Measurements from ENCODE around the gene FAM107B. TPM values are rescaled to one million over a fixed set of nuclear protein-coding genes. Genes with fewer than 3 reads are reported as not detected.

The FAM107B gene
- total RNA-seq, 1 experiment from 2014 or later = 41.6 TPM

GRCh38 chr10:14560791-14561765 is 213.6 kb downstream of the FAM107B start:
- ChIA-PET CTCF (no interaction called here), RAD21 (ENCODE audit: low non-redundant PET in 1 of 2, low total read pairs in 2 of 2, uncharacterized antibody in 2 of 2, unreplicated experiment in 2 of 2) (no interaction called here), POLR2A (no interaction called here)
- H3K27me3 ChIP-seq (ENCODE audit: insufficient read depth, low read length) = no peaks in the 10 kb centered on the region
- H3K9me3 ChIP-seq (ENCODE audit: control insufficient read depth in 1 of 2, insufficient read depth in 1 of 2, low read depth in 1 of 2, low read length in 2 of 2) = no peaks in the 10 kb centered on the region
- H4K20me1 ChIP-seq (ENCODE audit: insufficient read depth) = no peaks in the 10 kb centered on the region
- no peak for ATAC-seq
- H3K4me3 ChIP-seq (replicated peaks in 1 of 2; ENCODE audit: low read depth in 1 of 2, low read length in 2 of 2) = no peak overlapping the region
- no TSS peak for BruUV-seq (replicated peaks)
- no peak overlapping the region for H3K4me2 ChIP-seq (ENCODE audit: low read length)
- no peaks in the 10 kb centered on the region for H3K9me2 ChIP-seq (ENCODE audit: insufficient read depth)
- intact Hi-C loops (cut with micrococcal nuclease) = no loop called here
- no peak overlapping the region for H3K9ac ChIP-seq (ENCODE audit: low read length)
- no peak overlapping the region for H3K27ac ChIP-seq (ENCODE audit: low read depth, low read length)
- TF ChIP-seq RAD21 (IDR thresholded peaks at IDR 0.05; ENCODE audit: low read depth) (no peak), POLR2AphosphoS5 (IDR thresholded peaks at IDR 0.05; ENCODE audit: low read depth, low read length) (no peak), FOSL1 (IDR thresholded peaks at IDR 0.05; ENCODE audit: low read depth) (no peak), SP1 (IDR thresholded peaks at IDR 0.05; ENCODE audit: low read depth) (no peak), TCF7L2 (IDR thresholded peaks at IDR 0.05; ENCODE audit: borderline replicate concordance, extremely low read depth, insufficient read depth, insufficient read length) (no peak), POLR2A (IDR thresholded peaks at IDR 0.05; ENCODE audit: borderline replicate concordance, extremely low read depth, insufficient read depth, insufficient read length) (no peak), ZBTB33 (IDR thresholded peaks at IDR 0.05; ENCODE audit: extremely low read depth, insufficient replicate concordance, low read length) (no peak), YY1 (IDR thresholded peaks at IDR 0.05; ENCODE audit: extremely low read depth, insufficient replicate concordance, low read depth, low read length) (no peak), EGR1 (IDR thresholded peaks at IDR 0.05; ENCODE audit: low read depth) (no peak), JUND (IDR thresholded peaks at IDR 0.05) (no peak), EZH2phosphoT487 (IDR thresholded peaks at IDR 0.05; ENCODE audit: borderline replicate concordance) (no peak), ZNF274 (IDR thresholded peaks at IDR 0.05; ENCODE audit: low read depth, low read length) (no peak), ELF1 (IDR thresholded peaks at IDR 0.05; ENCODE audit: borderline replicate concordance, low read depth) (no peak), SRF (IDR thresholded peaks at IDR 0.05; ENCODE audit: low read depth) (no peak), CBX3 (IDR thresholded peaks at IDR 0.05; ENCODE audit: low read depth) (no peak), CEBPB (IDR thresholded peaks at IDR 0.05; ENCODE audit: low read depth) (no peak), EZH2 (IDR thresholded peaks at IDR 0.05) (no peak)
- TF ChIP-seq, protein P1, sequence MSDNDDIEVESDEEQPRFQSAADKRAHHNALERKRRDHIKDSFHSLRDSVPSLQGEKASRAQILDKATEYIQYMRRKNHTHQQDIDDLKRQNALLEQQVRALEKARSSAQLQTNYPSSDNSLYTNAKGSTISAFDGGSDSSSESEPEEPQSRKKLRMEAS (IDR thresholded peaks at IDR 0.05) = no peak
- TF ChIP-seq, protein P2, sequence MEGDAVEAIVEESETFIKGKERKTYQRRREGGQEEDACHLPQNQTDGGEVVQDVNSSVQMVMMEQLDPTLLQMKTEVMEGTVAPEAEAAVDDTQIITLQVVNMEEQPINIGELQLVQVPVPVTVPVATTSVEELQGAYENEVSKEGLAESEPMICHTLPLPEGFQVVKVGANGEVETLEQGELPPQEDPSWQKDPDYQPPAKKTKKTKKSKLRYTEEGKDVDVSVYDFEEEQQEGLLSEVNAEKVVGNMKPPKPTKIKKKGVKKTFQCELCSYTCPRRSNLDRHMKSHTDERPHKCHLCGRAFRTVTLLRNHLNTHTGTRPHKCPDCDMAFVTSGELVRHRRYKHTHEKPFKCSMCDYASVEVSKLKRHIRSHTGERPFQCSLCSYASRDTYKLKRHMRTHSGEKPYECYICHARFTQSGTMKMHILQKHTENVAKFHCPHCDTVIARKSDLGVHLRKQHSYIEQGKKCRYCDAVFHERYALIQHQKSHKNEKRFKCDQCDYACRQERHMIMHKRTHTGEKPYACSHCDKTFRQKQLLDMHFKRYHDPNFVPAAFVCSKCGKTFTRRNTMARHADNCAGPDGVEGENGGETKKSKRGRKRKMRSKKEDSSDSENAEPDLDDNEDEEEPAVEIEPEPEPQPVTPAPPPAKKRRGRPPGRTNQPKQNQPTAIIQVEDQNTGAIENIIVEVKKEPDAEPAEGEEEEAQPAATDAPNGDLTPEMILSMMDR (IDR thresholded peaks at IDR 0.05 in 2 of 3, conservative IDR thresholded peaks at IDR 0.05 in 1 of 3; ENCODE audit: borderline replicate concordance in 1 of 3, insufficient read depth in 1 of 3, low read depth in 2 of 3, low read length in 2 of 3) = no peak
- H3K4me1 ChIP-seq (ENCODE audit: control insufficient read depth in 1 of 2, insufficient read depth in 2 of 2, low read length in 2 of 2) = peaks cover 0 to 7% of the 10 kb centered on the region in 2 experiments; a peak in 1 of 4 replicates
- no peak overlapping the region for H2AFZ ChIP-seq (ENCODE audit: low read depth, low read length, poor library complexity, severe bottlenecking)
- H3K36me3 ChIP-seq (ENCODE audit: control insufficient read depth in 1 of 2, insufficient read depth in 2 of 2, low read length in 2 of 2) = no peaks in the 10 kb centered on the region; a peak in 1 of 4 replicates
- no peak for DNase-seq (ENCODE audit: low read depth, low spot score)
- no peaks in the 10 kb centered on the region for H3K79me2 ChIP-seq (ENCODE audit: insufficient read depth, low read length)
